RKO (cell line): ENCODE results near the gene FLVCR1.
"Not testable (repeated sequence)": the region's sequence is repeated elsewhere in the genome, so short reads cannot be mapped to it uniquely, and the experiment has no call there.

Source experiments
- DNase-seq: peaks from one replicate; pipeline ENCODE4 v3.0.0-alpha.2; 2016; ENCODE audit warnings: low spot score

FLVCR1 gene

DNA sequence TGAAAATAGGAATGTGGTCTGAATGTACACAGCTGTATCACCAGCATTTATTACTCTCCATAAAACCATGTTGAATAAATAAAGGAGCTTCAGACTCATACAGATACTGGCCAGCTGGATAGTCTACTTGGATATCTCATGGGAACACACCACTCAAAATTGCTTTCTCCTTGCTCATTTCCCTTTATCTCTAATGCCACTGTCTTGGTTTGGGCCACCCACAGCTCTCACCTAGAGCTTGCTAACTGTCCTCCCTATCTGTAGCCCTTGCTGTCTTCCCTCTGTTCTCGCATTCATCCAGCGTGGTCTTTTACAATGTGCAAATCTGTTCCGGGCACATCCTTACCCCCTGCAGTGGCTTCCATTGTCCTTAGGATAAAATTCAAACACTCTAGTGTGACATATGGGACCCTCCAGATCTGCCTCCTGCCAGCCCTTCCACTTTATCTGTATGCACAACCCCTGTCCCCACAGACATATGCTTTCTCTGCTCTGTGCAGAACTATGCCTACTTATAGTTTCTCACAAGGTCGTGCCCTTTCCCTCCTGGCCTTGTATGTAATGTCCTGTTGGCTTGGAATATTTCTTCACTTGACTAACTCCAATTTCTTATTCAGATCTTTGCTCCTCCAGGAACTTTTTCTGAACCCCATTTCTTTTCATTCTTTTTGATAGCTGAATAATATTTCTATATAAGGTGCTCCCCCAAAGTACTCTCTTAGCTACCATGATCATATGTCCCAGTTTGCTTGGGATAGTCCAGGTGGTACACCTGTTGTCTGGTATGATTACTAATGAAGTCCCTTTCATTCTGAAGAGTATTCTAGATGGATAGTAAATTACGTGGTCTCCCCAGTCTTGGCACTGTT lies 2.9 kb downstream of the FLVCR1 start:
- DNase-seq: peak; percentile 41

- no peak for DNase-seq
These were observed 4.1 kb downstream of the FLVCR1 start for GRCh38 chr1:212862111-212862690.

GRCh38 chr1:212863345-212863744 lies 5.3 kb downstream of the FLVCR1 start:
- not testable (repeated sequence) for DNase-seq

DNA sequence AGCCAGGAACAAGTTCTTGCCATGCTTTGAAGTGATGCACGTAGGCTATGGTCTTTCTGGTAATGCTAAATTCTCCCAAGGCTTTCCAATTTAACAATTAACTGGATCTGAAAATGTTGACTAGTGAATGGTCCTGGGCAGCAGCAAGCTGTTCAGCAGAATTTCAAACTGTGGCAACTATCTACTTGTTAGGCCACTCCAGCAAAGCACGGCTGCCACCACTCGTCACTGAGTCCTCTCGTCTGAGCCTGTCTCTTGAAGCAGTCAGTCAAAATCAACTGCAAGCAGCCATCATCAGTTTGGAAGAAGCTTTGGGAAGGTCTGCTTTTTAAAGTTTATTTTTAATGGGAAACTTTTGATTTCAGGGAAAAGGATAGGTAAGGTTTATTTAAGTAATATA lies 6.1 kb downstream of the FLVCR1 start:
- no peak for DNase-seq

- no peak for DNase-seq
These were observed 9.1 kb downstream of the FLVCR1 start for GRCh38 chr1:212867192-212867591.

GRCh38 chr1:212871976-212872375 lies 13.9 kb downstream of the FLVCR1 start:
- no peak for DNase-seq

- DNase-seq: no peak
These were observed 15.4 kb downstream of the FLVCR1 start for GRCh38 chr1:212873518-212873917.

DNA sequence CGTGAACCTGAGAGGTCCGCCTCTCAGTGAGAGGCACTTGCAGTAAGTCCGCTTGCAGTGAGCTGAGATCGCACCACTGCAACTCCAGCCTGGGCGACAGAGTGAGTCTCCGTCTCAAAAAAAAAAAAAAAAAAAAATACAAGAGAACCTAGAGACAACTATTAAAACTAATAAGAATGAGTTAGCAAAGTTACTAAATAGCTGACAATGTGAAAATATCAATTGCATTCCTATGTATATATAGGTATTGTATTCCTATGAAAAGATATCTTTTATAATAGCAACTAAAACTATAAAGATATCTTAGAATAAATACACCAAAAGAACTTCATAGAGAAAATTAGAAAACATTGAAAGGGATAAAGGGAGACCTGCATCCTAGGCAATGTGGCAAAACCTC lies 20.3 kb downstream of the FLVCR1 start:
- DNase-seq: no peak

- DNase-seq: no peak
These were observed 22.0 kb downstream of the FLVCR1 start for GRCh38 chr1:212879947-212880690.

DNA sequence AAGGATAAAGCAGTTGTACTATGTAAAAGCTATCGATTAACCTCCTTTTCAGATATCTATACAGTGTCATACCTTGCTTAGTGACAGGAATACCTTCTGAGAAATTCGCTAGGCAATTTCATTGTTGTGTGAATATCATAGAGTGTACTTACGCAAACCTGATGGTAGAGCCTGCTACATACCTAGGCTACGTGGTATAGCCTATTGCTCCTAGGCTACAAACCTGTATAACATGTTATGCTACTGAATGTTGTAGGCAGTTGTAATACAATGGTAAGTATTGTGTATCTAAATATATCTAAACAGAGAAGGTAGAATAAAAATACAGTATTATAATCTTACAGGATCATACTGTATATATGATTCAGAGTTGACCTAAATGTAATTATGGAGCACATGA lies 26.5 kb downstream of the FLVCR1 start:
- no peak for DNase-seq

GRCh38 chr1:212892108-212892507 lies 34.0 kb downstream of the FLVCR1 start:
- no peak for DNase-seq

- DNase-seq: no peak
These were observed 41.8 kb downstream of the FLVCR1 start for GRCh38 chr1:212899845-212900244.

DNA sequence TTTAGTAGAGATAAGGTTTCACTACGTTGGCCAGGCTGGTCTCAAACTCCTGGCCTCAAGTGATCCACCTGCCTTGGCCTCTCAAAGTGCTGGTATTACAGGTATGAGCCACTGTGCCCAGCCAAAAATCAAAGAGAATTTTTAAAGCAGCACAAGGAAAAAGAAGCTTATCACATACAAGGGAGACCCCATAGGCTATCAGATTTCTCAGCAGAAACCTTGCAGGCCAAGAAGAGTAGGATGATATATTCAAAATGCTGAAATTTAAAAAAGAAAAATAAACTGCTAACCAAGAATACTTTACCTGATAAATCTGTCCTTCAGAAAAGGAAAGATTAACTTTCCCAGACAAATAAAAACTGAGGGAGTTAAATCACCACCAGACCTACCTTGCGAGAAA lies 43.2 kb downstream of the FLVCR1 start:
- DNase-seq: no peak

- no peak for DNase-seq
These were observed 44.0 kb downstream of the FLVCR1 start for GRCh38 chr1:212902054-212902453.

DNA sequence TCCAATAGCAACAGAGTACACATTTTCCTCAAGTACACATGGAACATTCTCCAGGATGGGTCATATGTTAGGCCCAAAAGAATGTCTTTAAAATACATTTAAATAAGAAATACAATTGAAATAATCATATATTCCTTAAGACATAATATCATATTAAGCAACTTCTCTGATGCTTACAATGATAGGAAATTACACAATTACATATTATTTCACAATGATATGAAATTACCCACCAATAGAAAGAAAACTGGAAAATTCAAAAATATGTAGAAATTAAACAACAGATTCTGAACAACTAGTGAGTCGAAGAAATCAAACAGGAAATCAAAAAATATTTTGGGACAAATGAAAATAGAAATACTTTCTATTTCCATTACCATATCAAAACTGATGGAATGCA lies 45.6 kb downstream of the FLVCR1 start:
- no peak for DNase-seq

GRCh38 chr1:212908071-212908470 lies 50.0 kb downstream of the FLVCR1 start:
- DNase-seq: not testable (repeated sequence)

- no peak for DNase-seq
These were observed 50.9 kb downstream of the FLVCR1 start for GRCh38 chr1:212908971-212909370.

DNA sequence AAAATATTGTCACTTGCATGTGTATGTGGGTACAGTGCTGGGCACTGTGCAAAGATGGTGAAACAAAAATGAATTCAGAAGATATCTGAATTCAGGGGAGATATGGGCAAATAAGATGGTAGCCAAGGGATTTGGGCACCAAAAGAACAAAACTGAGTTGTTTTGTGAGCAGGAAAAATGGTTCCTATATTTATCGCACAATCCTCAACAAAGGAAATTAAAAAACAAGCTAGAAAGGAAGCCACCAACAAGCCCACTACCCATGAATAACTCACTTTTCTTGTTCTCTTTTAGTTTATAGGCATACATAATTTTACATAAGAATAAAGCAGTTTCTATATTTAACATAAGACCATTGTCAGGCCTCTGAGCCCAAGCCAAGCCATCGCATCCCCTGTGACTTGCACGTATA lies 51.6 kb downstream of the FLVCR1 start:
- DNase-seq: no peak

DNA sequence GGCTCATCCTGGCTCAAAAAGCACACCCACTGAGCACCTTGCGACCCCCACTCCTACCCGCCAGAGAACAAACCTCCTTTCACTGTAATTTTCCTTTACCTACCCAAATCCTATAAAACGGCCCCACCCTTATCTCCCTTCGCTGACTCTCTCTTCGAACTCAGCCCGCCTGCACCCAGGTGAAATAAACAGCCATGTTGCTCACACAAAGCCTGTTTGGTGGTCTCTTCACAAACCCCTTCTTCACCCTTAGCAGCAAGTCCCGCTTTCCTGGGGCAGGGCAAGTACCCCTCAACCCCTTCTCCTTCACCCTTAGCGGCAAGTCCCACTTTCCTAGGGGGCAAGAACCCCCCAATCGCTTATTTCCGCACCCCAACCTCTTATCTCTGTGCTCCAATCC lies 52.1 kb downstream of the FLVCR1 start:
- DNase-seq: not testable (repeated sequence)

DNA sequence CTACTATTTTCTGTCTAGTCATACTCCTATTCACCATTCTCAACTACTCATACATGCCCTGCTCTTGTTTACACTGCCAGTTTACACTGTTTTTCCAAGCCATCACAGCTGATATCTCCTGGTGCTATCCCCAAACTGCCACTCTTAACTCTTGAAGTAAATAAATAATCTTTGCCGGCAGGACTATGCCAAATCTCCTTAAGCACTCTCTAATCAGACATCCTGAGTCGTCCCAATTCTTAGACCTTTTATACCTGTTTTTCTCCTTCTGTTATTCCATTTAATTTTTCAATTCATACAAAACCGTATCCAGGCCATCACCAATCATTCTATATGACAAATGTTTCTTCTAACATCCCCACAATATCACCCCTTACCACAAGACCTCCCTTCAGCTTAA lies 55.6 kb downstream of the FLVCR1 start:
- DNase-seq: not testable (repeated sequence)

DNA sequence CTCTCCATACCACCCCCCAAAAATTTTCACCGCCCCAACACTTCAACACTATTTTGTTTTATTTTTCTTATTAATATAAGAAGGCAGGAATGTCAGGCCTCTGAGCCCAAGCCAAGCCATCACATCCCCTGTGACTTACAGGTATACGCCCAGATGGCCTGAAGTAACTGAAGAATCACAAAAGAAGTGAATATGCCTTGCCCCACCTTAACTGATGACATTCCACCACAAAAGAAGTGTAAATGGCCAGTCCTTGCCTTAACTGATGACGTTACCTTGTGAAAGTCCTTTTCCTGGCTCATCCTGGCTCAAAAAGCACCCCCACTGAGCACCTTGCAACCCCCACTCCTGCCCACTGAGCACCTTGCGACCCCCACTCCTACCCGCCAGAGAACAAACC lies 56.0 kb downstream of the FLVCR1 start:
- DNase-seq: not testable (repeated sequence)

GRCh38 chr1:212914789-212915188 lies 56.7 kb downstream of the FLVCR1 start:
- no peak for DNase-seq
